Trophoblast cell (in vitro differentiated cells and primary cell): ENCODE measurements around the gene OR10K2.
"Not testable (repeated sequence)": the region's sequence is repeated elsewhere in the genome, so short reads cannot be mapped to it uniquely, and the experiment has no call there.

Source experiments
- DNase-seq, 2 donors: peaks; one replicate each; pipeline ENCODE4 v3.0.0-alpha.2; 2016
- H2AFZ ChIP-seq: 2 replicates; pipeline ENCODE4 v1.6.1; 2013; ENCODE audit warnings: low read length, moderate library complexity, mild to moderate bottlenecking; ENCODE audit not compliant: insufficient read depth, poor library complexity
- H2AK5ac ChIP-seq: 2 replicates; pipeline ENCODE4 v1.6.1; 2013; ENCODE audit warnings: mild to moderate bottlenecking, low read length
- H2BK120ac ChIP-seq: 2 replicates; pipeline ENCODE4 v1.6.1; 2013; ENCODE audit warnings: low read length, mild to moderate bottlenecking, moderate library complexity; ENCODE audit not compliant: insufficient read depth, poor library complexity
- H2BK12ac ChIP-seq: 2 replicates; pipeline ENCODE4 v1.6.1; 2013; ENCODE audit warnings: mild to moderate bottlenecking, low read length, moderate library complexity
- H2BK5ac ChIP-seq: 2 replicates; pipeline ENCODE4 v1.6.1; 2013; ENCODE audit warnings: low read length, low read depth, moderate library complexity, mild to moderate bottlenecking; ENCODE audit not compliant: poor library complexity
- H3K14ac ChIP-seq: 2 replicates; pipeline ENCODE4 v1.6.1; 2013; ENCODE audit warnings: mild to moderate bottlenecking, low read length
- H3K18ac ChIP-seq: 2 replicates; pipeline ENCODE4 v1.6.1; 2013; ENCODE audit warnings: mild to moderate bottlenecking, low read length
- H3K23ac ChIP-seq: 2 replicates; pipeline ENCODE4 v1.6.1; 2013; ENCODE audit warnings: low read length
- H3K27ac ChIP-seq: 2 replicates; pipeline ENCODE4 v1.5.1; 2013; ENCODE audit warnings: low read depth, mild to moderate bottlenecking, inconsistent platforms, low read length, moderate library complexity
- H3K27me3 ChIP-seq: 2 replicates; pipeline ENCODE4 v1.6.1; 2013; ENCODE audit warnings: inconsistent platforms, mild to moderate bottlenecking, low read length, moderate library complexity; ENCODE audit not compliant: insufficient read depth
- H3K36me3 ChIP-seq, 2 experiments: 1 replicate in 1 of 2; 2 replicates in 1 of 2; pipeline ENCODE4 v1.6.1; 2013; ENCODE audit warnings: low read length in 2 of 2, mild to moderate bottlenecking in 2 of 2, moderate library complexity in 1 of 2; ENCODE audit not compliant: insufficient read depth in 2 of 2, control insufficient read depth in 1 of 2
- H3K4ac ChIP-seq: 2 replicates; pipeline ENCODE4 v1.6.1; 2013; ENCODE audit warnings: low read depth, mild to moderate bottlenecking, low read length, moderate library complexity
- H3K4me1 ChIP-seq, 2 experiments: 1 replicate in 1 of 2; 2 replicates in 1 of 2; pipeline ENCODE4 v1.6.1; 2013; ENCODE audit warnings: low read length in 2 of 2, mild to moderate bottlenecking in 2 of 2, moderate library complexity in 1 of 2; ENCODE audit not compliant: insufficient read depth in 2 of 2, control insufficient read depth in 1 of 2
- H3K4me2 ChIP-seq: 2 replicates; pipeline ENCODE4 v1.6.1; 2013; ENCODE audit warnings: inconsistent platforms, mild to moderate bottlenecking, low read length, moderate library complexity
- H3K4me3 ChIP-seq: 2 replicates; pipeline ENCODE4 v1.5.1; 2013; ENCODE audit warnings: mild to moderate bottlenecking, low read depth, low read length, inconsistent platforms
- H3K79me1 ChIP-seq: one replicate; pipeline ENCODE4 v1.6.1; 2013; ENCODE audit warnings: low read length
- H3K79me2 ChIP-seq: 2 replicates; pipeline ENCODE4 v1.6.1; 2013; ENCODE audit warnings: low read length, mild to moderate bottlenecking; ENCODE audit not compliant: control insufficient read depth, insufficient read depth, poor library complexity
- H3K9ac ChIP-seq: 2 replicates; pipeline ENCODE4 v1.6.1; 2013; ENCODE audit warnings: mild to moderate bottlenecking, low read length
- H3K9me3 ChIP-seq: 2 replicates; pipeline ENCODE4 v1.6.1; 2013; ENCODE audit warnings: low read depth, mild to moderate bottlenecking, control low read depth, inconsistent platforms, low read length; ENCODE audit not compliant: insufficient read depth
- H4K12ac ChIP-seq: 2 replicates; pipeline ENCODE4 v1.6.1; 2013; ENCODE audit warnings: low read depth, mild to moderate bottlenecking, low read length, moderate library complexity
- H4K8ac ChIP-seq: 2 replicates; pipeline ENCODE4 v1.6.1; 2013; ENCODE audit warnings: low read depth, mild to moderate bottlenecking, low read length, moderate library complexity
- H4K91ac ChIP-seq: one replicate; pipeline ENCODE4 v1.6.1; 2013; ENCODE audit warnings: low read depth, mild to moderate bottlenecking, low read length, moderate library complexity
- WGBS: extraction: QIAGEN DNeasy Blood & Tissue Kit; methylation state at CpG from one replicate; pipeline ENCODE4 v1.1.7; 2013; ENCODE audit warnings: missing lambda C conversion rate; ENCODE audit not compliant: insufficient read length, insufficient coverage; ENCODE audit errors: extremely low coverage; 5-methylcytosine and 5-hydroxymethylcytosine counted together

OR10K2 gene

DNA sequence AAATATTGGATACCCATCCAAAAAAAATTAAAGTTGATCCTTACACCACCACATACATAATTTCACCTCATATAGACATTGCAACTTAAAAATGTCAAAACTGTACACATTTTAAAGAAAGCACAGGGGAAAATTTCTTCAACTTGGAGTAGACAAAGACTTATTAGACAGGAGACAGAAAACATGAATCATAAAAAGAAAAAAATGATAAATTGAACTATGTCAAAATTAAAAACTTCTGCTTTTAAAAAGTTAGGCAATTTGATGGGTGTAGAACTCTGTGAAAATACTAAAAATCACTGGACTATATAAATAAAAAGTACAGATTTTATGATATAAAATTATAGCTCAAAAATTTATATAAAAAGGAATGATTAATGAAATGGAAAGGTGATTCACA is 31.2 kb upstream of the OR10K2 start:
- Histone ChIP-seq H4K8ac (no peak overlapping the region), H3K4me1 (no peaks in the 10 kb centered on the region), H2AK5ac (no peak overlapping the region), H3K9me3 (no peaks in the 10 kb centered on the region), H3K27me3 (no peaks in the 10 kb centered on the region), H3K27ac (no peak overlapping the region), H3K4me2 (no peak overlapping the region), H2BK12ac (no peak overlapping the region), H3K79me1 (no peaks in the 10 kb centered on the region), H3K23ac (no peak overlapping the region), H4K12ac (no peak overlapping the region), H3K9ac (no peak overlapping the region), H3K79me2 (no peaks in the 10 kb centered on the region), H2BK5ac (no peak overlapping the region), H2AFZ (no peak overlapping the region), H3K18ac (no peak overlapping the region), H3K4me3 (no peak overlapping the region), H4K91ac (no peak overlapping the region), H2BK120ac (no peak overlapping the region), H3K14ac (no peak overlapping the region), H3K36me3 (no peaks in the 10 kb centered on the region), H3K4ac (no peak overlapping the region)
- no peak for DNase-seq

DNA sequence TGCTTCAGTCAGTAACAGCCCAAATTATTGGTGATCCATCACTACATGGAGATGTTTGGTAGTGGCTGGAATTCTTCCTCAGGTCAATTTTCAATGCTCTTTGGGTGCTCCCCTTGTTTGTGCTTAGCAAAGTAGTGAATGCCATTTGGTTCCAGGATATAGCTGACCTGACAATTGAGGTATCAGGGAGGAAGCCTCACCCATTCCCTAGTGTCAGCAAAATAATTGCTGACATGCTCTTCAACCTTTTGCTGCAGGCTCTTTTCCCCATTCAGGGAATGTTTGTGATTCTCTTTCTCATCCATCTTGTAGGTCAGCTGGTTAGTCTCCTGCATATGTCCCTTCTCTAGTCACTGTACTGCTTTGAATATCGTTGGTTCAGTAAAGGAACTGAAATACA is 28.5 kb upstream of the OR10K2 start:
- no peak overlapping the region for H3K18ac ChIP-seq
- H3K27ac ChIP-seq, result no peak overlapping the region
- H2AK5ac ChIP-seq, result no peak overlapping the region
- no peak overlapping the region for H3K4ac ChIP-seq
- H3K4me3 ChIP-seq, result no peak overlapping the region
- H4K12ac ChIP-seq, result no peak overlapping the region
- no peak for DNase-seq
- H4K8ac ChIP-seq, result no peak overlapping the region
- H3K23ac ChIP-seq, result no peak overlapping the region
- no peak overlapping the region for H2BK120ac ChIP-seq
- WGBS, result no CpG with 5 or more reads among the region's 1 CpG
- H3K4me1 ChIP-seq, result no peaks in the 10 kb centered on the region
- H3K14ac ChIP-seq, result no peak overlapping the region
- no peak overlapping the region for H4K91ac ChIP-seq
- no peaks in the 10 kb centered on the region for H3K79me2 ChIP-seq
- no peaks in the 10 kb centered on the region for H3K79me1 ChIP-seq
- H2AFZ ChIP-seq, result no peak overlapping the region
- H3K36me3 ChIP-seq, result no peaks in the 10 kb centered on the region
- no peak overlapping the region for H3K9ac ChIP-seq
- H2BK12ac ChIP-seq, result no peak overlapping the region
- H3K4me2 ChIP-seq, result no peak overlapping the region
- no peaks in the 10 kb centered on the region for H3K27me3 ChIP-seq
- H2BK5ac ChIP-seq, result no peak overlapping the region
- H3K9me3 ChIP-seq, result no peaks in the 10 kb centered on the region

DNA sequence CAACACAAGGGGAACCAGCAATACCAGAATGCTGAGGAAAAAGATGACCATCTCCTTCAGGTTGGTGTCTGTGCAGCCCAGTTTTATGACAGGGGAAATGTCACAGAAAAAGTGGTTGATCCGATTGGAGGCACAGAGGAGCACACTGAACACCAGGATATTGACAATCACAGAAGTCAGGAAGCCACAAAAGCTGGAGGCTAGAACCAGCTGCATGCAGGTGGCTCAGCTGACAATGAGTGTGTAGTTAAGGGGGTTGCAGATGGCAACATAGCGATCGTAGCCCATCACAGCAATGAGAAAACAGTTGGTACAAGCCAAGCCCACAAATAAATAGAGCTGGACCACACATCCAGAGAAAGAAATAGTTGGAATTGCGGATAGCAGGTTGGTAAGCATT is 19.3 kb upstream of the OR10K2 start:
- no peak overlapping the region for H3K27ac ChIP-seq
- no peaks in the 10 kb centered on the region for H3K79me1 ChIP-seq
- no peak overlapping the region for H3K9ac ChIP-seq
- H3K4me1 ChIP-seq, result no peaks in the 10 kb centered on the region
- no peak overlapping the region for H3K14ac ChIP-seq
- H3K18ac ChIP-seq, result no peak overlapping the region
- no peak overlapping the region for H3K4me3 ChIP-seq
- no CpG with 5 or more reads among the region's 4 CpGs for WGBS
- H3K23ac ChIP-seq, result no peak overlapping the region
- no peak overlapping the region for H4K8ac ChIP-seq
- no peak overlapping the region for H2AK5ac ChIP-seq
- no peak overlapping the region for H3K4ac ChIP-seq
- H4K12ac ChIP-seq, result no peak overlapping the region
- no peak overlapping the region for H2BK12ac ChIP-seq
- H3K79me2 ChIP-seq, result no peaks in the 10 kb centered on the region
- H2BK5ac ChIP-seq, result no peak overlapping the region
- no peak overlapping the region for H2AFZ ChIP-seq
- no peaks in the 10 kb centered on the region for H3K27me3 ChIP-seq
- H4K91ac ChIP-seq, result no peak overlapping the region
- no peak for DNase-seq
- no peaks in the 10 kb centered on the region for H3K36me3 ChIP-seq
- no peak overlapping the region for H3K4me2 ChIP-seq
- H2BK120ac ChIP-seq, result no peak overlapping the region
- H3K9me3 ChIP-seq, result no peaks in the 10 kb centered on the region

DNA sequence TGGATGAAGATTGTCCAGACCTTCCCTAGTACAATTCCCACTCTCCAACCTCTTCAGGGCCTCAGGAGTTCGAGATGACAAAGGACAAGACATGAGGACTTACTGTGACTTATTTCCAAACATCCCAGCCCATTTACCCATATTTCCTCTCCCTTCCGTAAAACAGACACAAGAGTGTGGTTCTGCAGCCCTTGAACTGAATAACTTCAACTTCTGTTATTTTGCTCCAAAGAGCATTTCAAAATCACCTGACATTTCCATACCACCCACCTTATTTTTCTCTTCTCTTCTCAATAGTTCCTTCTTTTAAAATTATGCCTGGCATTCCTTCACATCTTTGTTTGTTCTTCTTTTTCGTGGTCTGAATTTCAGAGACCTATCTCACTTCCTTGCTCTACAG is 8.7 kb upstream of the OR10K2 start:
- Histone ChIP-seq H4K91ac (no peak overlapping the region), H3K79me2 (no peaks in the 10 kb centered on the region), H2BK12ac (no peak overlapping the region), H3K9me3 (no peaks in the 10 kb centered on the region), H3K18ac (no peak overlapping the region), H2AFZ (no peak overlapping the region), H4K12ac (no peak overlapping the region), H2BK5ac (no peak overlapping the region), H3K36me3 (no peaks in the 10 kb centered on the region), H3K9ac (no peak overlapping the region), H3K4me1 (no peaks in the 10 kb centered on the region), H3K14ac (no peak overlapping the region), H3K79me1 (no peaks in the 10 kb centered on the region), H2AK5ac (no peak overlapping the region), H3K23ac (no peak overlapping the region), H3K4me3 (no peak overlapping the region), H3K4me2 (no peak overlapping the region), H3K27me3 (no peaks in the 10 kb centered on the region), H2BK120ac (no peak overlapping the region), H3K4ac (no peak overlapping the region), H3K27ac (no peak overlapping the region), H4K8ac (no peak overlapping the region)
- no peak for DNase-seq
- WGBS, result no CpG with 5 or more reads among the region's 3 CpGs

DNA sequence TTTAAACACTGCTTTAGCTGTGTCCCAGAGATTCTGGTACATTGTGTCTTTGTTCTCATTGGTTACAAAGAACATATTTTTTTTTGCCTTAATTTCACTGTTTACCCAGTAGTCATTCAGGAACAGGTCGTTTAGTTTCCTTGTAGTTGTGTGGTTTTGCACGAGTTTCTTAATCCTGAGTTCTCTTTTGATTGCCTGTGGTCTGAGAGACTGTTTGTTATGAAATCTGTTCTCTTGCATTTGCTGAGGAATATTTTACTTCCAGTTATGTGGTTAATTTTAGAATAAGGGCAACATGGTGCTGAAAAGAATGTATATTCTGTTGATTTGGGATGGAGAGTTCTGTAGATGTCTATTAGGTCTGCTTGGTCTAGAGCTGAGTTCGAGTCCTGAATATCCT is 4.1 kb upstream of the OR10K2 start:
- not testable (repeated sequence) for H3K27me3 ChIP-seq, H2BK5ac ChIP-seq, H4K12ac ChIP-seq, H3K27ac ChIP-seq, H3K9ac ChIP-seq, H2AFZ ChIP-seq, H2BK12ac ChIP-seq, H3K14ac ChIP-seq, H3K36me3 ChIP-seq, DNase-seq, H3K4me2 ChIP-seq, H3K4me1 ChIP-seq, H4K8ac ChIP-seq, H3K4ac ChIP-seq, H3K79me1 ChIP-seq, H3K18ac ChIP-seq, H3K79me2 ChIP-seq, H3K4me3 ChIP-seq, H3K23ac ChIP-seq, H4K91ac ChIP-seq, H3K9me3 ChIP-seq, H2BK120ac ChIP-seq, H2AK5ac ChIP-seq
- no CpG with 5 or more reads among the region's 3 CpGs for WGBS
